DOHH2 (cell line): Measurements from ENCODE around the gene COL4A4.

ENCODE experiments used
- H3F3A ChIP-seq: fragments of 200-600 bp; sonication (generic), shearing (Covaris generic); 2 replicates; pipeline ENCODE4 v1.6.0; 2016; ENCODE audit warnings: antibody characterized with exemption, mild to moderate bottlenecking; ENCODE audit not compliant: control insufficient read depth, insufficient read depth
- H3K27ac ChIP-seq: fragments of 200-600 bp; sonication (generic); 2 replicates; pipeline ENCODE4 v1.5.1; 2014; ENCODE audit warnings: low read depth, mild to moderate bottlenecking, low read length, moderate library complexity
- H3K27me3 ChIP-seq: fragments of 200-600 bp; sonication (generic); 2 replicates; pipeline ENCODE4 v1.6.1; 2014; ENCODE audit warnings: mild to moderate bottlenecking, low read length, mixed read lengths; ENCODE audit not compliant: control insufficient read depth
- H3K36me3 ChIP-seq: fragments of 200-600 bp; sonication (generic); 2 replicates; pipeline ENCODE4 v1.6.1; 2014; ENCODE audit warnings: mild to moderate bottlenecking, low read length, moderate library complexity, mixed read lengths; ENCODE audit not compliant: control insufficient read depth
- H3K4me1 ChIP-seq: fragments of 200-600 bp; sonication (generic); 2 replicates; pipeline ENCODE4 v1.6.1; 2014; ENCODE audit warnings: mild to moderate bottlenecking, low read length, mixed read lengths; ENCODE audit not compliant: control insufficient read depth
- H3K4me2 ChIP-seq: fragments of 200-600 bp; sonication (generic); 2 replicates; pipeline ENCODE4 v1.6.0; 2014; ENCODE audit warnings: mild to moderate bottlenecking, low read length, moderate library complexity
- H3K4me3 ChIP-seq: fragments of 200-600 bp; sonication (generic); 2 replicates; pipeline ENCODE4 v1.5.1; 2014; ENCODE audit warnings: mild to moderate bottlenecking, low read length, mixed read lengths
- H3K79me2 ChIP-seq: fragments of 200-600 bp; sonication (generic); 2 replicates; pipeline ENCODE4 v1.6.1; 2014; ENCODE audit warnings: mild to moderate bottlenecking, low read length, mixed read lengths; ENCODE audit not compliant: control insufficient read depth
- H3K9me2 ChIP-seq: fragments of 200-600 bp; sonication (generic); replicated peaks from 2 replicates; pipeline ENCODE4 v1.6.1; 2014; ENCODE audit warnings: mild to moderate bottlenecking, low read length, mixed read lengths; ENCODE audit not compliant: control insufficient read depth
- H3K9me3 ChIP-seq: fragments of 200-600 bp; sonication (generic); 2 replicates; pipeline ENCODE4 v1.6.1; 2014; ENCODE audit warnings: antibody characterized with exemption, low read length, mixed read lengths; ENCODE audit not compliant: control insufficient read depth, insufficient read depth
- H4K20me1 ChIP-seq: fragments of 200-600 bp; sonication (generic); 2 replicates; pipeline ENCODE4 v1.6.0; 2014; ENCODE audit warnings: low read depth, mild to moderate bottlenecking, antibody characterized with exemption, low read length, moderate library complexity; ENCODE audit not compliant: control insufficient read depth, insufficient read depth
- CTCF ChIP-seq: fragments of 200-600 bp; sonication (generic); IDR thresholded peaks from one replicate; pipeline ENCODE4 v1.5.1; 2014; ENCODE audit warnings: antibody characterized with exemption, mild to moderate bottlenecking, low read depth, low read length; ENCODE audit not compliant: poor library complexity, severe bottlenecking
- EZH2phosphoT487 ChIP-seq: fragments of 200-600 bp; sonication (generic); IDR thresholded peaks from 2 replicates; pipeline ENCODE4 v1.6.1; 2017; ENCODE audit warnings: borderline replicate concordance, mild to moderate bottlenecking, antibody characterized with exemption, low read length, moderate library complexity, mixed read lengths

The COL4A4 gene

GRCh38 chr2:226984750-226985582 lies 179.0 kb downstream of the COL4A4 start:
- Histone ChIP-seq H3K27ac (peak overlapping the region; percentile 41; the same call in 1 of the 2 replicates), H3K9me3 (no peaks in the 10 kb centered on the region), H3K4me3 (peak overlapping the region; percentile 30), H3K4me1 (peaks cover 23% of the 10 kb centered on the region), H3F3A (no peaks in the 10 kb centered on the region), H3K9me2 (no peaks in the 10 kb centered on the region), H4K20me1 (no peaks in the 10 kb centered on the region), H3K4me2 (peak overlapping the region; percentile 54), H3K27me3 (no peaks in the 10 kb centered on the region), H3K36me3 (no peaks in the 10 kb centered on the region), H3K79me2 (0 out of 2 replicates have a peak, but pooled peaks cover 4% of the 10 kb centered on the region)
- TF ChIP-seq CTCF: peak; percentile 70
- TF ChIP-seq EZH2phosphoT487: no peak

DNA sequence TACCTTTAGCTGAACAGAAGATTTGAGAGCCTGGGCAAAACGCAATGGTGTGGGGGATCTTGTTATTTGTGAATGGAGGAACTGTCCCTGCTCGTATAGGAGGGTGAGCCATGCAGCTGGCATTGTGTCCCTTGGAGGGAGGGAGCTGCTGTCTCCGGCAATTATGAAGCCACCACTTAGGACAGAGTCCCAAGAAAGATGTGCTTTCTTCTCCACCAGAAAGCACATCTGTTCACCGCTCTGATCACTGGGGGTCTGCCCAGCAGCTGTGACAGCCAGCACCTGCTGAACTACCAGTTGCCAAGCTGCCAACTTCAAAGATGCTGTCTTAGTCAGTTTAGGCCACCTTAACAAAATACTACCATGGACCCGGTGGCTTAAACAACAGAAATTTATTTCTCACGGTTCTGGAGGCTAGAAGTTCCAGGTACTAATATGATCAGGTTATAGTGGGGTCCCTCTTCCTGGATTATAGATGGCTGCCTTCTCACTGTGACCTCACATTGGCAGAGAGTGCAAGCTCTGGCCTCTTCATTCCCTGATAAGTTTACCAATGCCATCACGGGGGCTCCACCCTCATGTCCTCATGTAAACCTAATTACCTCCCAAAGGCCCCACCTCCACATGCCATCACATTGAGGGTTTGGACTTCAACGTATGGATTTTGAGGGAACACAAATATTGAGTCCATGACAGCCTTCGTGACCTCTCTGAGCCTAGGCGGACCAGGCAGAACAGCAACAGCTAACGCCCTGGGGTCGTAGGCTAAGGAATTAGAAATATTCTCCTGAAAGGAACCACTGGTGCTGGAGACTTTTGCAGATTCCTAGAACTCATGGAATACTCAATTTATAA lies 179.9 kb downstream of the COL4A4 start:
- Histone ChIP-seq H3K27me3 (no peaks in the 10 kb centered on the region), H3K4me3 (peak overlapping the region; percentile 30), H3K4me2 (peak overlapping the region; percentile 54), H3K36me3 (no peaks in the 10 kb centered on the region), H3F3A (no peaks in the 10 kb centered on the region), H3K27ac (peak overlapping the region; percentile 41; the same call in 1 of the 2 replicates), H3K9me3 (no peaks in the 10 kb centered on the region), H3K79me2 (0 out of 2 replicates have a peak, but pooled peaks cover 4% of the 10 kb centered on the region), H3K4me1 (peaks cover 23% of the 10 kb centered on the region), H4K20me1 (no peaks in the 10 kb centered on the region), H3K9me2 (no peaks in the 10 kb centered on the region)
- TF ChIP-seq EZH2phosphoT487 (no peak), CTCF (no peak)

DNA sequence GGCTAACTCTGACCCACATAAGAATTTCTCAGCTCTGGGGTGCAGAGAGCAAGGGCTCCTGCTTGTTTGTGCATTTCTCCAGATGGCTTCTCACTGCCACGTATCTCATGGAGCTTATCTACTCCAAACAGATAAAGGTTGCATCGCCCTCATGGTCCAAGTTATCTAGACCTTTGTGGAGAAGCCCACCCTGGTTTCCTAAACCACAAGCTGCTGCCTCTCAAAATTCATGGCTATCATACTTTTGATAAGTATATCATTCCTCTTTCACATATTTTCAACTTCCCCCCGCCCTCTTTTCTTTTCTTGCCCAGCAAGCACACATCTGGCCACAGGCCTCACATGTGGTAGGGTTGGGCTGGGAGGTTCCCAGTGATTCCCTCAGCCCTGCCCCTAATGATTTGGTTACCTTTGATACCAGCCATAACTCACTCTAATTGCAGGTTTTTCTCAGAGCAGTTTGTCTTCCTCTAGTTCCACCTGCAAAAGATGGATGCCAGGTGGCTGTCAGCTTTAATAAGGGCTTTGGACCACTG lies 182.1 kb downstream of the COL4A4 start:
- H3F3A ChIP-seq: no peaks in the 10 kb centered on the region
- no peak for TF ChIP-seq EZH2phosphoT487
- TF ChIP-seq CTCF: no peak
- H3K27me3 ChIP-seq: no peaks in the 10 kb centered on the region
- H3K9me3 ChIP-seq: no peaks in the 10 kb centered on the region
- 0 out of 2 replicates have a peak, but pooled peaks cover 4% of the 10 kb centered on the region for H3K79me2 ChIP-seq
- no peaks in the 10 kb centered on the region for H4K20me1 ChIP-seq
- H3K4me2 ChIP-seq: no peak overlapping the region
- H3K27ac ChIP-seq: no peak overlapping the region
- no peak overlapping the region for H3K4me3 ChIP-seq
- H3K9me2 ChIP-seq: no peaks in the 10 kb centered on the region
- H3K36me3 ChIP-seq: no peaks in the 10 kb centered on the region
- H3K4me1 ChIP-seq: peaks cover 28% of the 10 kb centered on the region
